Sigmoid colon (tissue), 4 donors: ENCODE data around the gene KLK10.

Source experiments
- CTCF ChIP-seq, 4 experiments: fragments of 450-650 bp in 3 of 4; fragments of 200-600 bp in 1 of 4; IDR thresholded peaks; one replicate each; pipeline ENCODE4 v1.5.1; 2016 to 2019; ENCODE audit warnings: antibody characterized with exemption in 4 of 4, mild to moderate bottlenecking in 3 of 4, moderate library complexity in 2 of 4
- POLR2A ChIP-seq, 2 donors: fragments of 450-650 bp; IDR thresholded peaks; one replicate each; pipeline ENCODE4 v1.6.1; 2016; ENCODE audit warnings: antibody characterized with exemption in 2 of 2, mild to moderate bottlenecking in 2 of 2, moderate library complexity in 2 of 2
- POLR2AphosphoS5 ChIP-seq, 4 donors: sonication (generic); formaldehyde crosslinking; IDR thresholded peaks; one replicate each; pipeline ENCODE4 v1.6.1; 2017; ENCODE audit warnings: antibody characterized with exemption in 4 of 4

- TF ChIP-seq POLR2AphosphoS5 (IDR thresholded peaks at IDR 0.05): no peak
- no peak for TF ChIP-seq CTCF (IDR thresholded peaks at IDR 0.05)
- no peak for TF ChIP-seq POLR2A (IDR thresholded peaks at IDR 0.05)
Measured at GRCh38 chr19:51014242-51014641, 5.3 kb downstream of the KLK10 start.
